ENCODE data around the gene HNRNPM. TPM values are rescaled to one million over a fixed set of nuclear protein-coding genes. Genes with fewer than 3 reads are reported as not detected.

Gene HNRNPM
- total RNA-seq, 1 experiment from 2014 or later: 468 TPM

- Histone ChIP-seq H3K9me3 (ENCODE audit: control insufficient read depth, low read depth, low read length) (no peaks in the 10 kb centered on the region), H3K4ac (ENCODE audit: low read depth, low read length) (no peak overlapping the region), H4K20me1 (ENCODE audit: control insufficient read depth, insufficient read depth, insufficient read length) (no peaks in the 10 kb centered on the region), H3K9ac (ENCODE audit: extremely low read depth, insufficient read length, low read length) (no peak overlapping the region), H3K79me2 (ENCODE audit: insufficient read depth, low read length) (no peaks in the 10 kb centered on the region), H2AFZ (ENCODE audit: low read length) (no peak overlapping the region), H3K23ac (ENCODE audit: insufficient read length, low read depth, low read length) (no peak overlapping the region), H3K27ac (ENCODE audit: insufficient read length, low read depth, low read length) (no peak overlapping the region), H3K79me1 (ENCODE audit: insufficient read depth, low read depth, low read length, poor library complexity, severe bottlenecking) (no peaks in the 10 kb centered on the region), H4K91ac (ENCODE audit: insufficient read length, low read depth, low read length) (no peak overlapping the region), H2BK12ac (ENCODE audit: insufficient read length, low read depth, low read length) (no peak overlapping the region), H3K18ac (ENCODE audit: insufficient read length, low read depth, low read length) (no peak overlapping the region), H4K5ac (ENCODE audit: insufficient read length, low read depth, low read length) (no peak overlapping the region), H2BK5ac (ENCODE audit: insufficient read length, low read length) (no peak overlapping the region), H3K23me2 (ENCODE audit: insufficient read length, low read depth, low read length, poor library complexity, severe bottlenecking) (no peaks in the 10 kb centered on the region), H3K27me3 (ENCODE audit: insufficient read depth, low read length) (no peaks in the 10 kb centered on the region), H4K8ac (replicated peaks; ENCODE audit: insufficient read length, low read depth, low read length) (no peak overlapping the region), H3K4me1 (ENCODE audit: insufficient read depth, low read length) (no peaks in the 10 kb centered on the region), H2BK15ac (ENCODE audit: low read depth, low read length) (no peak overlapping the region), H3K56ac (ENCODE audit: insufficient read length, low read depth, low read length) (no peak overlapping the region), H2AK5ac (ENCODE audit: insufficient read length, low read length) (no peak overlapping the region), H2BK120ac (ENCODE audit: low read depth, low read length, poor library complexity, severe bottlenecking) (no peak overlapping the region), H3K14ac (ENCODE audit: insufficient read depth, low read length) (no peak overlapping the region), H3K4me2 (ENCODE audit: insufficient read depth, insufficient read length, low read length) (no peak overlapping the region), H2BK20ac (ENCODE audit: low read depth, low read length, poor library complexity, severe bottlenecking) (no peak overlapping the region), H3T11ph (ENCODE audit: low read length) (no peak overlapping the region)
- peak; percentile 50 for DNase-seq
- no peak for TF ChIP-seq CTCF (conservative IDR thresholded peaks at IDR 0.05)
- WGBS (ENCODE audit: extremely low coverage, insufficient read length, low lambda C conversion rate): no CpG with 5 or more reads among the region's 25 CpGs
- Mint-ChIP-seq H3K4me1 (peaks cover 7 to 15% of the 10 kb centered on the region in 2 experiments), H3K27ac (peak overlapping the region; percentile 59 to 97 (median 73); a peak in 5 of 7 replicates), H3K27me3 (ENCODE audit: low read depth) (no peaks in the 10 kb centered on the region; the same call in 1 of the 2 replicates), H3K9me3 (no peaks in the 10 kb centered on the region), H3K4me3 (no peak overlapping the region), H3K36me3 (ENCODE audit: insufficient read depth in 1 of 3, low read depth in 3 of 3) (peaks cover 34 to 47% (median 47%) of the 10 kb centered on the region in 3 experiments)
These were observed 45.0 kb downstream of the HNRNPM start for GRCh38 chr19:8489561-8490394.

Measured in H9 (cell line).